Heart left ventricle (tissue), 16 donors: ENCODE data around the gene CFI. TPM values are rescaled to one million over a fixed set of nuclear protein-coding genes. Genes with fewer than 3 reads are reported as not detected.

Source experiments
- ATAC-seq, 4 donors: fragments of 200-7000 bp; cut with Tn5 transposase; one replicate each; pipeline ENCODE4 v1.9.1; 2020 to 2022; ENCODE audit warnings: moderate library complexity in 4 of 4, mild to moderate bottlenecking in 3 of 4, moderate number of reproducible peaks in 1 of 4
- DNase-seq, 5 donors: peaks; one replicate each; pipeline ENCODE4 v3.0.0-alpha.2; 2020
- H3K27ac ChIP-seq, 12 donors: fragments of 200-600 bp; sonication (generic) in 4 of 12; one replicate each; pipeline versions ENCODE4 v1.5.0 to v1.8.0; 2016 to 2022; ENCODE audit warnings: mild to moderate bottlenecking in 2 of 12
- H3K27me3 ChIP-seq, 9 donors: fragments of 200-600 bp; sonication (generic) in 2 of 9; one replicate each; pipeline versions ENCODE4 v1.5.1 to v1.8.0; 2016 to 2022; ENCODE audit warnings: mild to moderate bottlenecking in 3 of 9
- H3K36me3 ChIP-seq, 9 donors: fragments of 200-600 bp; sonication (generic) in 2 of 9; one replicate each; pipeline versions ENCODE4 v1.5.0 to v1.8.0; 2018 to 2022; ENCODE audit warnings: mild to moderate bottlenecking in 2 of 9
- H3K4me1 ChIP-seq, 12 donors: fragments of 200-600 bp; sonication (generic) in 4 of 12; one replicate each; pipeline versions ENCODE4 v1.5.0 to v1.8.0; 2016 to 2022; ENCODE audit warnings: mild to moderate bottlenecking in 3 of 12
- H3K4me3 ChIP-seq, 12 donors: fragments of 200-600 bp; sonication (generic) in 4 of 12; one replicate each; pipeline versions ENCODE4 v1.5.0 to v1.8.0; 2017 to 2022; ENCODE audit warnings: mild to moderate bottlenecking in 9 of 12, moderate library complexity in 4 of 12
- H3K9me3 ChIP-seq, 12 donors: fragments of 200-600 bp; sonication (generic) in 4 of 12; one replicate each; pipeline versions ENCODE4 v1.5.0 to v1.8.0; 2016 to 2022; ENCODE audit warnings: mild to moderate bottlenecking in 1 of 12
- POLR2A ChIP-seq, 2 donors: fragments of 450-650 bp; IDR thresholded peaks; one replicate each; pipeline ENCODE4 v1.6.1; 2017; ENCODE audit warnings: antibody characterized with exemption in 2 of 2, mild to moderate bottlenecking in 2 of 2, moderate library complexity in 2 of 2
- WGBS, 4 donors: extraction: QIAGEN DNeasy Blood & Tissue Kit in 2 of 4; methylation state at CpG; one replicate each; pipeline versions ENCODE4 v1.1.5 to v1.1.7; 2013 to 2018; 5-methylcytosine and 5-hydroxymethylcytosine counted together
- intact Hi-C, 10 donors: fragments of 100-400 bp; cut with DNase I; formaldehyde crosslinking; loops; one replicate each; pipeline versions ENCODE4 v1.11.1 to v1.14.2; 2022
- polyA plus RNA-seq, 2 donors: library from polyadenylated mRNA; stranded (reverse); fragments of 200-250 nt; gene quantifications; one replicate each; pipeline ENCODE4 v1.2.3, GENCODE V29; 2013
- total RNA-seq, 9 donors: library from RNA; depleted of rRNA in 2 of 9; stranded (reverse); fragments of >200 nt in 2 of 9; fragmentation: NEBNext Ultra II Directional in 3 of 9; extraction: Animal tissue kit (Norgen Biotek cat#: 25700) in 3 of 9; gene quantifications; one replicate each; pipeline versions ENCODE4 v1.1.0 to v1.2.4, GENCODE V29; 2016 to 2023
- TF ChIP-seq, protein P1 (sequence below), 12 donors: fragments of 200-600 bp; sonication (generic) in 4 of 12; IDR thresholded peaks; one replicate each; pipeline versions ENCODE4 v1.5.0 to v1.8.0; 2018 to 2022; ENCODE audit warnings: antibody characterized with exemption in 12 of 12, mild to moderate bottlenecking in 5 of 12
- donor health status: ischemic (EF 13 %, LVEDD 7.1; RV severe dilation, severe dysfunction).
- donor health status: healthy with polysubstance abuse.
- donor health status: DM: no; HTN: yes; CAD: no.
- donor health status: DM: no; HTN: no; CAD: no.
- donor health status: ischemic (EF 25% LVEDD 6.9; RV normal size, moderate dysfunction).
- donor health status: ischemic (EF 25% LVEDD 5.7; RV mildly dilated, moderate dysfunction).
- donor health status: healthy.
- donor health status: DM: yes; HTN: yes; CAD: no.
- donor health status: ischemic (EF 35%, LVEDD 5.7; RV mildly dilated, moderate dysfunction).
- donor health status: nonischemic (EF 11% LVEDD 7.7; RV severe dilation, severe dysfunction).
- donor health status: DM: yes; HTN: yes; CAD: no.
- donor health status: PGD.
- donor health status: ischemic (EF 29% LVEDD 5.4; RV normal size, mild dysfunction).
- donor health status: nonischemic (EF 23%, LVEDD 6.1; RV moderate dilation, normal function).

The CFI gene
- total and polyA plus RNA-seq, 11 donors = 6.2 to 52.0 (median 9.0) TPM

DNA sequence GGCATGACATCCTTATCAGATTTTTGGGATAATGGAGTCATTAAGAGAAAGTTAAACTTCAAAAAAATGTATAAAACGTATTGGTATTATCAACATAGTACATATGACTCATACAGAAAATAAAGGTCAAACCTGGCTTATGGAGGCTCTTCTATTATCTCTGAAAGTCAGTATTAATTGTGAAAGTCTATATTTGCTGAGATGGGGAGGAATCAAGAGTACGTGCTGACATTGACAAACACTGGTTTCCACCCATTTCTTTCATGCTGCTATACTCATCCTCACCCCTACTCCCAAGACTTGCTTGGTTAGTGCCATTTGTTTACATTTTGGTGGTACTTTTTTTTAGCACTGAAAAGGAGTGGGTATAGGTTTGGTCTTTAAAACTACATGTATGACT is 41.1 kb downstream of the CFI start:
- H3K27me3 ChIP-seq = no peaks in the 10 kb centered on the region
- WGBS, 4 donors = 83 to 93% (median 87%) methylated on average over 2 of the region's 2 CpGs
- TF ChIP-seq, protein P1, sequence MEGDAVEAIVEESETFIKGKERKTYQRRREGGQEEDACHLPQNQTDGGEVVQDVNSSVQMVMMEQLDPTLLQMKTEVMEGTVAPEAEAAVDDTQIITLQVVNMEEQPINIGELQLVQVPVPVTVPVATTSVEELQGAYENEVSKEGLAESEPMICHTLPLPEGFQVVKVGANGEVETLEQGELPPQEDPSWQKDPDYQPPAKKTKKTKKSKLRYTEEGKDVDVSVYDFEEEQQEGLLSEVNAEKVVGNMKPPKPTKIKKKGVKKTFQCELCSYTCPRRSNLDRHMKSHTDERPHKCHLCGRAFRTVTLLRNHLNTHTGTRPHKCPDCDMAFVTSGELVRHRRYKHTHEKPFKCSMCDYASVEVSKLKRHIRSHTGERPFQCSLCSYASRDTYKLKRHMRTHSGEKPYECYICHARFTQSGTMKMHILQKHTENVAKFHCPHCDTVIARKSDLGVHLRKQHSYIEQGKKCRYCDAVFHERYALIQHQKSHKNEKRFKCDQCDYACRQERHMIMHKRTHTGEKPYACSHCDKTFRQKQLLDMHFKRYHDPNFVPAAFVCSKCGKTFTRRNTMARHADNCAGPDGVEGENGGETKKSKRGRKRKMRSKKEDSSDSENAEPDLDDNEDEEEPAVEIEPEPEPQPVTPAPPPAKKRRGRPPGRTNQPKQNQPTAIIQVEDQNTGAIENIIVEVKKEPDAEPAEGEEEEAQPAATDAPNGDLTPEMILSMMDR (IDR thresholded peaks at IDR 0.05) = no peak
- no peak for TF ChIP-seq POLR2A (IDR thresholded peaks at IDR 0.05)

DNA sequence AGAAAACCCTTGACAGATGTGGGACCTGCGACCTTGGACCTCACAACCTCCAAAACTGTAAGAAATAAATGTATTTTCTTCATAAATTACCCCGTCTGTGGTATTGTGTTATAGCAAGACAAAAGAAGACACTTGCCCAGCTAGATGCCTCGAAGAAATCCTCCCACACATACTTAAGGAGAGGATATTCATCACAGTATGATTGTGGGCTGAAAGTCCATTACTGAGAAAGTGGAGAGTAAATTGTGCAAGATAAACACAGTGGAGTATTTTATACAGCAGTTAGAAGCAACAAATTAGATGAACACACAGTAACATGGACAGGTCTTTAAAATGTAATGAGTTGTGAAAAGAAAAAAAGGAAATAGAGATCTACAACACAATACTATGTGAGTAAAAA is 46.1 kb downstream of the CFI start:
- 77 to 86% (median 81%) methylated on average over 3 of the region's 3 CpGs for WGBS, 4 donors
- DNase-seq = no peak
- TF ChIP-seq POLR2A (IDR thresholded peaks at IDR 0.05) = no peak
- TF ChIP-seq, protein P1 (IDR thresholded peaks at IDR 0.05) = no peak
- Histone ChIP-seq H3K9me3 (no peaks in the 10 kb centered on the region), H3K27ac (no peak overlapping the region), H3K36me3 (peaks cover 0 to 6% (median 0%) of the 10 kb centered on the region in 9 donors), H3K4me3 (no peak overlapping the region), H3K4me1 (no peaks in the 10 kb centered on the region), H3K27me3 (no peaks in the 10 kb centered on the region)
- no peak for ATAC-seq
- intact Hi-C loops = no loop called here

More for the DNA sequence above, 41.1 kb downstream of the CFI start:
- peaks cover 0 to 16% (median 0%) of the 10 kb centered on the region in 9 donors for H3K36me3 ChIP-seq
- H3K4me1 ChIP-seq = peaks cover 0 to 4% (median 0%) of the 10 kb centered on the region in 12 donors
- ATAC-seq = no peak
- no peak for DNase-seq
- no peak overlapping the region for H3K27ac ChIP-seq
- no peak overlapping the region for H3K4me3 ChIP-seq
- intact Hi-C loops = no loop called here
- no peaks in the 10 kb centered on the region for H3K9me3 ChIP-seq

DNA sequence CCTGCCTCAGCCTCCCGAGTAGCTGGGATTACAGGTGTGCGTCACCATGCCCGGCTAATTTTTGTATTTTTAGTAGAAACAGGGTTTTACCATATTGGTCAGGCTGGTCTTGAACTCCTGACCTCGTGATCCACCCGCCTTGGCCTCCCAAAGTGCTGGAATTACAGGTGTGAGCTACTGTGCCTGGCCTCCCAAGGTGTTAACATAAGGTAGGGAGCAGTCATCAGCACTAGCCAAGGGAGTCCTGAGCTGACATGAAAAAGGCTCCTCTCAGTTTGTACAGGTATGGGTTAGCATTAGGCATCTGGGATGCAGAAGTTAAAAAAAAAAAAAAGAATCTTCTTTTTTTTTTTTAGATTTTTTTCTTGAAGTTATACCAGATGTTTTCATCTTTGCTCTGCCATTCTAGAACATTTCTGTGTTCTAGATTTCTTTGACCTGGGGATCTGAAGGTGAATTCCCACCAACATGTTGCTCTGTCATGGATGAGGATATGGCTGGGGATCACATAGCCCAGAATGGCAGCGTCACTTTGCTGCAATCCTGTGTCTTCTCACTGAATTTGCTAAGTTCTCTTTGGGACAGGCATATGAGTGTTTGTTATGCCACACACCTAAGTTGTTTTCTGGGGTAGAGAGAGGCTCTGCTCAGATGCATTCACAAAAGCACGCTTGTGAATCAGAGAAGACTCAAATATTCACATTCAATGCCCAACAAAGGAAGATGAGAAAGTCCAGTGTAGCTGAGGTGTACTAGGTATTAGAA is 47.5 kb downstream of the CFI start:
- Histone ChIP-seq H3K4me3 (no peak overlapping the region), H3K9me3 (no peaks in the 10 kb centered on the region), H3K4me1 (no peaks in the 10 kb centered on the region), H3K27ac (no peak overlapping the region), H3K36me3 (peaks cover 0 to 4% (median 0%) of the 10 kb centered on the region in 9 donors), H3K27me3 (no peaks in the 10 kb centered on the region)
- ATAC-seq = no peak
- intact Hi-C loops = no loop called here
- 81 to 91% (median 83%) methylated on average over 7 of the region's 7 CpGs for WGBS, 4 donors
- TF ChIP-seq, protein P1 (IDR thresholded peaks at IDR 0.05) = no peak
- no peak for TF ChIP-seq POLR2A (IDR thresholded peaks at IDR 0.05)
- no peak for DNase-seq

DNA sequence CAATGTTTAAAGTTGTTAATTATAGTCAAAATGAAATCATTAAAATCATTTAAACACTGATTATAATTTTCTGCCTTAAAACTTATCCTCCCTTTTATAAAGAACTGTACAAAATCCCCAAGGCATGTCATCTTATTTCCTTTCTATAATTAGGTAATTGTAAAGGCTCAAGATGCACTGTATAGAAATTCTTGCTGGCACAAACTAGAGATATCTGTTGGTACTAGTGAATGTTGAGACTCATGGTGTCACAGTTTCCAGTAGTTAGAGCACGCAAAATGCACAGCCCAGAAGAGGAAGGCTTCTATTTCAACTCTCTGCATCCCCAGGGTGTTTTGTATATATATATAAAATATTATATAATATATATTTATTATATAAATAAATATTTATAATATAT is 49.3 kb downstream of the CFI start:
- H3K4me3 ChIP-seq = no peak overlapping the region
- no peaks in the 10 kb centered on the region for H3K9me3 ChIP-seq
- DNase-seq (no peak), ATAC-seq (no peak)
- 0 to 66% (median 0%) methylated on average over 1 of the region's 1 CpG for WGBS, 4 donors
- no peak for TF ChIP-seq POLR2A (IDR thresholded peaks at IDR 0.05)
- TF ChIP-seq, protein P1 (IDR thresholded peaks at IDR 0.05) = no peak
- H3K4me1 ChIP-seq = no peaks in the 10 kb centered on the region
- no peaks in the 10 kb centered on the region for H3K27me3 ChIP-seq
- H3K36me3 ChIP-seq = peaks cover 0 to 19% (median 0%) of the 10 kb centered on the region in 9 donors
- no peak overlapping the region for H3K27ac ChIP-seq
- intact Hi-C loops = no loop called here
